ENCODE results near the gene ZNF215. TPM values are rescaled to one million over a fixed set of nuclear protein-coding genes. Genes with fewer than 3 reads are reported as not detected.

The ZNF215 gene
- total RNA-seq, 1 donor from 2014 or later: 11.2 TPM

- no peak for TF ChIP-seq CTCF (conservative IDR thresholded peaks at IDR 0.05)
- H3K4me3 Mint-ChIP-seq: no peak overlapping the region
- H3K27ac Mint-ChIP-seq (ENCODE audit: unreplicated experiment): no peak overlapping the region
- H3K27me3 Mint-ChIP-seq (ENCODE audit: low read depth): no peaks in the 10 kb centered on the region
- H3K4me1 Mint-ChIP-seq: no peaks in the 10 kb centered on the region
- H3K9me3 Mint-ChIP-seq: no peaks in the 10 kb centered on the region
- H3K36me3 Mint-ChIP-seq (ENCODE audit: low read depth): no peaks in the 10 kb centered on the region
- DNase-seq (ENCODE audit: low read depth, low spot score): no peak
These were observed 14.8 kb upstream of the ZNF215 start for GRCh38 chr11:6911378-6911777.

GRCh38 chr11:6911948-6912347, 14.3 kb upstream of the ZNF215 start:
- no peaks in the 10 kb centered on the region for H3K27me3 Mint-ChIP-seq (ENCODE audit: low read depth)
- no peaks in the 10 kb centered on the region for H3K36me3 Mint-ChIP-seq (ENCODE audit: low read depth)
- no peak for TF ChIP-seq CTCF (conservative IDR thresholded peaks at IDR 0.05)
- DNase-seq (ENCODE audit: low read depth, low spot score): no peak
- H3K9me3 Mint-ChIP-seq: no peaks in the 10 kb centered on the region
- H3K4me1 Mint-ChIP-seq: no peaks in the 10 kb centered on the region
- H3K4me3 Mint-ChIP-seq: no peak overlapping the region
- H3K27ac Mint-ChIP-seq (ENCODE audit: unreplicated experiment): no peak overlapping the region

GRCh38 chr11:6919698-6920097, 6.5 kb upstream of the ZNF215 start:
- H3K27me3 Mint-ChIP-seq (ENCODE audit: low read depth): no peaks in the 10 kb centered on the region
- no peaks in the 10 kb centered on the region for H3K9me3 Mint-ChIP-seq
- H3K4me3 Mint-ChIP-seq: no peak overlapping the region
- H3K27ac Mint-ChIP-seq (ENCODE audit: unreplicated experiment): no peak overlapping the region
- H3K36me3 Mint-ChIP-seq (ENCODE audit: low read depth): no peaks in the 10 kb centered on the region
- DNase-seq (ENCODE audit: low read depth, low spot score): no peak
- TF ChIP-seq CTCF (conservative IDR thresholded peaks at IDR 0.05): no peak
- H3K4me1 Mint-ChIP-seq: no peaks in the 10 kb centered on the region

- no peaks in the 10 kb centered on the region for H3K9me3 Mint-ChIP-seq
These were observed 5.5 kb upstream of the ZNF215 start, which contains the start of gene OR2D3 for GRCh38 chr11:6920702-6921101. Gene OR2D3, plus strand, starts transcription at chr11:6921002. Its CDS starts 0 bp downstream, at chr11:6921002.

GRCh38 chr11:6925007-6925577, 1.1 kb upstream of the ZNF215 start:
- H3K4me3 Mint-ChIP-seq: peak overlapping the region; percentile 98

More at GRCh38 chr11:6920702-6921101, 5.5 kb upstream of the ZNF215 start, which contains the start of gene OR2D3:
- TF ChIP-seq CTCF (conservative IDR thresholded peaks at IDR 0.05): no peak
- Mint-ChIP-seq H3K36me3 (ENCODE audit: low read depth) (no peaks in the 10 kb centered on the region), H3K4me1 (peaks cover 4% of the 10 kb centered on the region), H3K4me3 (no peak within 1 kb of the TSS), H3K27ac (ENCODE audit: unreplicated experiment) (no peak within 1 kb of the TSS), H3K27me3 (ENCODE audit: low read depth) (no peaks in the 10 kb centered on the region)
- no peak for DNase-seq (ENCODE audit: low read depth, low spot score)

More at GRCh38 chr11:6925007-6925577, 1.1 kb upstream of the ZNF215 start:
- DNase-seq (ENCODE audit: low read depth, low spot score): no peak
- Mint-ChIP-seq H3K27me3 (ENCODE audit: low read depth) (no peaks in the 10 kb centered on the region), H3K36me3 (ENCODE audit: low read depth) (no peaks in the 10 kb centered on the region), H3K27ac (ENCODE audit: unreplicated experiment) (no peak overlapping the region), H3K4me1 (peaks cover 32% of the 10 kb centered on the region), H3K9me3 (no peaks in the 10 kb centered on the region)
- no peak for TF ChIP-seq CTCF (conservative IDR thresholded peaks at IDR 0.05)

Measured in neural crest cell (in vitro differentiated cells).